T-cell (primary cell): ENCODE measurements around the gene MITD1. TPM values are rescaled to one million over a fixed set of nuclear protein-coding genes. Genes with fewer than 3 reads are reported as not detected.
"Not testable (repeated sequence)": the region's sequence is repeated elsewhere in the genome, so short reads cannot be mapped to it uniquely, and the experiment has no call there.

Experiments
- ATAC-seq, 4 experiments: fragments of 200-7000 bp in 3 of 4; fragments of 150-1000 bp in 1 of 4; cut with Tn5 transposase; replicated peaks in 1 of 4; 1 replicate in 3 of 4; 2 replicates in 1 of 4; pipeline ENCODE4 v1.10.0; 2021; ENCODE audit warnings: moderate library complexity in 3 of 4, mild to moderate bottlenecking in 2 of 4, moderate number of reproducible peaks in 1 of 4
- CTCF ChIA-PET, 2 donors: fragments of 300-600 bp; sonication (Branson Sonifier 250); formaldehyde crosslinking; loops; one replicate each; lab custom pipeline; 2022; ENCODE audit warnings: antibody characterized with exemption in 2 of 2; lab: Charles Lee
- POLR2A ChIA-PET, 2 donors: fragments of 300-600 bp; sonication (Branson Sonifier 250); formaldehyde crosslinking; loops; one replicate each; lab custom pipeline; 2022; ENCODE audit warnings: antibody characterized with exemption in 2 of 2; lab: Charles Lee
- DNase-seq, 35 experiments: peaks; one replicate each; pipeline versions ENCODE4 v3.0.0 to v3.0.0-alpha.2; 2013 to 2023
- H3K27ac ChIP-seq: one replicate; pipeline ENCODE4 v1.5.1; 2013; ENCODE audit warnings: low read length
- H3K27me3 ChIP-seq, 2 experiments: replicated peaks in 1 of 2; 1 replicate in 1 of 2; 2 replicates in 1 of 2; pipeline versions ENCODE4 v1.6.1 to v1.7.0; 2013; ENCODE audit warnings: low read length in 1 of 2, mixed read lengths in 1 of 2; ENCODE audit not compliant: control insufficient read depth in 2 of 2, insufficient read depth in 2 of 2; ENCODE audit errors: extremely low read depth in 1 of 2
- H3K36me3 ChIP-seq, 2 donors: 1 replicate in 1 of 2; 2 replicates in 1 of 2; pipeline versions ENCODE4 v1.6.1 to v1.7.0; 2013; ENCODE audit warnings: low read length in 1 of 2; ENCODE audit not compliant: control insufficient read depth in 2 of 2, insufficient read depth in 1 of 2; ENCODE audit errors: extremely low read depth in 1 of 2
- H3K4me1 ChIP-seq, 2 experiments: 1 replicate in 1 of 2; 2 replicates in 1 of 2; pipeline versions ENCODE4 v1.6.1 to v1.7.0; 2013; ENCODE audit warnings: low read length in 2 of 2, mixed read lengths in 1 of 2; ENCODE audit not compliant: insufficient read depth in 2 of 2, control insufficient read depth in 1 of 2; ENCODE audit errors: extremely low read depth in 1 of 2
- H3K4me3 ChIP-seq, 2 donors: 1 replicate in 1 of 2; 2 replicates in 1 of 2; pipeline versions ENCODE4 v1.5.1 to v1.7.0; 2013; ENCODE audit warnings: mild to moderate bottlenecking in 2 of 2, low read length in 1 of 2, moderate library complexity in 1 of 2; ENCODE audit not compliant: control insufficient read depth in 1 of 2; ENCODE audit errors: extremely low read depth in 1 of 2
- H3K9me3 ChIP-seq: 2 replicates; pipeline ENCODE4 v1.7.0; 2013
- H3K27ac Mint-ChIP-seq, 2 donors: one replicate each; pipeline ENCODE4 v1.8.0; 2020 to 2021; ENCODE audit warnings: mild to moderate bottlenecking in 2 of 2, mixed read lengths in 2 of 2
- H3K27me3 Mint-ChIP-seq, 2 donors: one replicate each; pipeline ENCODE4 v1.8.0; 2021 to 2022; ENCODE audit warnings: mixed read lengths in 2 of 2
- H3K36me3 Mint-ChIP-seq: one replicate; pipeline ENCODE4 v1.8.0; 2021; ENCODE audit warnings: mixed read lengths
- H3K4me1 Mint-ChIP-seq, 3 donors: one replicate each; pipeline ENCODE4 v1.8.0; 2020 to 2022; ENCODE audit warnings: mixed read lengths in 3 of 3, mild to moderate bottlenecking in 1 of 3
- H3K4me3 Mint-ChIP-seq, 3 donors: one replicate each; pipeline ENCODE4 v1.8.0; 2020 to 2022; ENCODE audit warnings: mild to moderate bottlenecking in 3 of 3, mixed read lengths in 3 of 3, moderate library complexity in 3 of 3
- H3K9me3 Mint-ChIP-seq, 3 donors: one replicate each; pipeline ENCODE4 v1.8.0; 2020 to 2022; ENCODE audit warnings: mixed read lengths in 3 of 3
- WGBS: methylation state at CpG from one replicate; pipeline ENCODE4 v1.1.5; 2013; ENCODE audit warnings: missing lambda C conversion rate; ENCODE audit not compliant: insufficient coverage; 5-methylcytosine and 5-hydroxymethylcytosine counted together
- total RNA-seq, 35 experiments: library from RNA in 6 of 35; stranded (reverse) in 6 of 35; fragments of 120-200 nt in 1 of 35; gene quantifications; one replicate each; pipeline versions ENCODE4 v1.2.1 to v1.2.4 and lab custom pipeline; 2013 to 2026

MITD1 gene
- total RNA-seq, 5 donors from 2014 or later (not counting 1 experiment from before 2014, with no cell fraction given) = 27.5 to 60.4 (median 56.7) TPM

- ChIA-PET POLR2A (interaction anchor here in 1 of 2 donors (0.7 kb wide), 1 partner anchor 208 kb away, joined by 6 read pairs; no protein-coding TSS in a partner anchor), CTCF (no interaction called here)
These were observed 19.4 kb upstream of the MITD1 start for GRCh38 chr2:99200076-99200800.

DNA sequence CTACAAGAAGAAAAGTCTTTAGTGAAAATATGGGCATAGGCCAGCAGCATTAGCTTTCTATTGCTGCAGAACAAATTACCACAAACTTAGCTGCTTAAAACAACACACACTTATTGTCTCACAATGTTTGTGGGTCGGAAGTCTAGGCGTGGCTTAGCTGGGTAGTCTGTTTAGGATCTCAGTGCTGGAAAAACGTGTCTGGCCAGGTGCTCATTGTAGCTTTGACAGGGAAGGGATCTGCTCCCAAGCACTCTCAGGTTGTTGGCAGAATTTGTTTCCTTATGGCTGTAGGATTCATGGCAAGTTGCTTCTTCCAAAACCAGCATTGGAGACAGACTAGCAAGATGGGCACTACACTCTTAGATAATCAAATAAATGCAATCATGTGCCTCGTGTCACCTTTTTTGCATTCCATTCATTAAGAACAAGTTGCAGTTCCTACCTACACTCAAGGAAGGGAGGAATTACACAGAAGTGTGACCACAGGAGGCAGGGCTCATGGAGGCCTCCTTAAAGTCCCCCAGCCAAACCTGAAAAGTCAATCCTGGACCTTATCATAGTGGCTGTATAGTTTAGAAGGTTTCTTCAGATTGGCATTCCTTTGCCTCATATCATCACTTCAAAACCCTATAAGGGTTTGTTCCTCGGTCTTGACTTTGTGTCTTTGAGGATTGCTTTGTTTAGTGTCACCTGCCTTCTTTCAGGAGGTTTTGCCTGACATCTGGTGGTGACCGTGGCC, 17.4 kb upstream of the MITD1 start:
- Histone ChIP-seq H3K27me3 (no peaks in the 10 kb centered on the region), H3K4me1 (no peaks in the 10 kb centered on the region), H3K36me3 (peaks cover 3 to 44% of the 10 kb centered on the region in 2 donors), H3K27ac (no peak overlapping the region), H3K9me3 (no peaks in the 10 kb centered on the region), H3K4me3 (no peak overlapping the region)
- H3K9me3 Mint-ChIP-seq = no peaks in the 10 kb centered on the region
- WGBS = 94% methylated on average over 2 of the region's 6 CpGs
- no peak overlapping the region for H3K4me3 Mint-ChIP-seq
- H3K36me3 Mint-ChIP-seq = peaks cover 18% of the 10 kb centered on the region
- no peak overlapping the region for H3K27ac Mint-ChIP-seq
- ChIA-PET POLR2A (no interaction called here), CTCF (no interaction called here)
- DNase-seq (no peak), ATAC-seq (no peak)
- no peaks in the 10 kb centered on the region for H3K4me1 Mint-ChIP-seq
- no peaks in the 10 kb centered on the region for H3K27me3 Mint-ChIP-seq

More at GRCh38 chr2:99200076-99200800, 19.4 kb upstream of the MITD1 start:
- WGBS = 100% methylated on average over 1 of the region's 7 CpGs
- H3K36me3 ChIP-seq = peaks cover 3 to 32% of the 10 kb centered on the region in 2 donors
- no peak for DNase-seq
- Mint-ChIP-seq H3K9me3 (no peaks in the 10 kb centered on the region), H3K4me1 (no peaks in the 10 kb centered on the region), H3K4me3 (no peak overlapping the region), H3K27ac (peak overlapping the region in 1 of 2 donors; percentile 8), H3K27me3 (no peaks in the 10 kb centered on the region), H3K36me3 (peaks cover 13% of the 10 kb centered on the region)
- H3K4me3 ChIP-seq = no peak overlapping the region
- H3K27me3 ChIP-seq = no peaks in the 10 kb centered on the region
- H3K4me1 ChIP-seq = no peaks in the 10 kb centered on the region
- ATAC-seq = no peak
- no peak overlapping the region for H3K27ac ChIP-seq
- no peaks in the 10 kb centered on the region for H3K9me3 ChIP-seq

DNA sequence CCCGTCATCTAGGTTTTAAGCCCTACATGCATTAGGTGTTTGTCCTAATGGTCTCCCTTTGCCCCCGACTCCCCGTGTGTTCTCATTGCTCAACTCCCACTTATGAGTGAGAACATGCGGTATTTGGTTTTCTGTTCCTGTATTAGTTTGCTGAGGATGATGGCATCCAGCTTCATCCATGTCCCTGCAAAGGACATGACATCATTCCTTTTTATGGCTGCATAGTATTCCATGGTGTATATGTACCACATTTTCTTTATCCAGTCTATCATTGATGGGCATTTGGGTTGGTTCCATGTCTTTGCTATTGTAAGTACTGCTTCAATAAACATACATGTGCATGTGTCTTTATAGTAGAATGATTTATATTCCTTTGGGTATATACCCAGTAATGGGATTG, 11.5 kb upstream of the MITD1 start:
- not testable (repeated sequence) for ATAC-seq

GRCh38 chr2:99190548-99190947, 9.7 kb upstream of the MITD1 start:
- Histone ChIP-seq H3K4me3 (no peak overlapping the region), H3K27me3 (no peaks in the 10 kb centered on the region), H3K9me3 (no peaks in the 10 kb centered on the region), H3K27ac (no peak overlapping the region), H3K36me3 (peaks cover 0 to 45% of the 10 kb centered on the region in 2 donors), H3K4me1 (peaks cover 0 to 2% of the 10 kb centered on the region in 2 experiments)
- Mint-ChIP-seq H3K36me3 (peaks cover 53% of the 10 kb centered on the region), H3K4me1 (peaks cover 2 to 16% (median 10%) of the 10 kb centered on the region in 3 donors), H3K27me3 (no peaks in the 10 kb centered on the region), H3K9me3 (no peaks in the 10 kb centered on the region), H3K27ac (peak overlapping the region in 1 of 2 donors; percentile 31), H3K4me3 (no peak overlapping the region)
- DNase-seq = no peak
- whole genome bisulfite sequencing = 100% methylated on average over 1 of the region's 1 CpG
- ChIA-PET POLR2A (no interaction called here), CTCF (no interaction called here)
- ATAC-seq = no peak

More for the DNA sequence above, 11.5 kb upstream of the MITD1 start:
- H3K27me3 Mint-ChIP-seq, H3K4me1 Mint-ChIP-seq, H3K9me3 ChIP-seq, H3K27me3 ChIP-seq, DNase-seq, H3K4me1 ChIP-seq, H3K9me3 Mint-ChIP-seq, CTCF ChIA-PET, H3K27ac ChIP-seq, H3K4me3 Mint-ChIP-seq, H3K4me3 ChIP-seq, POLR2A ChIA-PET, H3K27ac Mint-ChIP-seq: not testable (repeated sequence)
- H3K36me3 Mint-ChIP-seq = peaks cover 56% of the 10 kb centered on the region
- no CpG with 5 or more reads among the region's 4 CpGs for WGBS
- H3K36me3 ChIP-seq = peaks cover 0 to 57% of the 10 kb centered on the region in 2 donors

GRCh38 chr2:99188357-99188756, 7.5 kb upstream of the MITD1 start:
- DNase-seq (no peak), ATAC-seq (no peak)
- Mint-ChIP-seq H3K27ac (no peak overlapping the region), H3K9me3 (no peaks in the 10 kb centered on the region), H3K27me3 (no peaks in the 10 kb centered on the region), H3K4me3 (no peak overlapping the region), H3K36me3 (peaks cover 45% of the 10 kb centered on the region), H3K4me1 (peaks cover 15 to 32% (median 23%) of the 10 kb centered on the region in 3 donors)
- Histone ChIP-seq H3K9me3 (no peaks in the 10 kb centered on the region), H3K4me1 (peaks cover 2% of the 10 kb centered on the region in 2 experiments), H3K27ac (no peak overlapping the region), H3K4me3 (no peak overlapping the region), H3K27me3 (no peaks in the 10 kb centered on the region), H3K36me3 (peaks cover 0 to 31% of the 10 kb centered on the region in 2 donors)
- WGBS = no CpG with 5 or more reads among the region's 3 CpGs
- ChIA-PET POLR2A (no interaction called here), CTCF (no interaction called here)

GRCh38 chr2:99187011-99187410, 6.2 kb upstream of the MITD1 start:
- Mint-ChIP-seq H3K36me3 (peaks cover 35% of the 10 kb centered on the region), H3K9me3 (no peaks in the 10 kb centered on the region), H3K4me3 (no peak overlapping the region), H3K27ac (peak overlapping the region in 1 of 2 donors; percentile 16), H3K4me1 (peaks cover 23 to 41% (median 32%) of the 10 kb centered on the region in 3 donors), H3K27me3 (no peaks in the 10 kb centered on the region)
- Histone ChIP-seq H3K27me3 (no peaks in the 10 kb centered on the region), H3K4me3 (no peak overlapping the region), H3K36me3 (peaks cover 0 to 27% of the 10 kb centered on the region in 2 donors), H3K27ac (no peak overlapping the region), H3K4me1 (peaks cover 2 to 6% of the 10 kb centered on the region in 2 experiments), H3K9me3 (no peaks in the 10 kb centered on the region)
- no peak for ATAC-seq
- POLR2A ChIA-PET = no interaction called here
- CTCF ChIA-PET = no interaction called here
- DNase-seq = no peak
